Measurements from ENCODE around the gene MED29. TPM values are rescaled to one million over a fixed set of nuclear protein-coding genes. Genes with fewer than 3 reads are reported as not detected.

Gene MED29
- total and polyA plus RNA-seq, 10 of the 15 experiments (the other 5 are each of a cell fraction or from before 2014, with no cell fraction given) = 3.2 to 36.6 (median 22.8) TPM

GRCh38 chr19:39445196-39446111 is 54.3 kb downstream of the MED29 start, which contains the start of gene SUPT5H (continued):
- TF ChIP-seq IRF4 (IDR thresholded peaks at IDR 0.05; ENCODE audit: low read depth, low read length) (0 out of 2 replicates have a peak, but pooled peaks have one; percentile 30), ZBTB4 (CRISPR knock-in tag; IDR thresholded peaks at IDR 0.05) (no peak), TCF3 (IDR thresholded peaks at IDR 0.05; ENCODE audit: borderline replicate concordance, insufficient read depth, low read depth, low read length) (peak; percentile 97), NRF1 (conservative IDR thresholded peaks at IDR 0.05; ENCODE audit: low read depth, low read length) (no peak), RBBP5 (conservative IDR thresholded peaks at IDR 0.05) (no peak), TAF1 (IDR thresholded peaks at IDR 0.05; ENCODE audit: borderline replicate concordance, low read depth, low read length) (peak; percentile 79), RELA (IDR thresholded peaks at IDR 0.05; ENCODE audit: borderline replicate concordance, partially characterized antibody) (peak; percentile 17), REST (IDR thresholded peaks at IDR 0.05; ENCODE audit: low read depth, low read length) (no peak), CBX3 (IDR thresholded peaks at IDR 0.05; ENCODE audit: borderline replicate concordance, low read depth) (no peak), PKNOX1 (IDR thresholded peaks at IDR 0.05) (peak; percentile 86), LARP7 (IDR thresholded peaks at IDR 0.05) (peak; percentile 81), ZBED1 (IDR thresholded peaks at IDR 0.05; ENCODE audit: borderline replicate concordance) (no peak; the same call in 1 of the 2 replicates), MLLT1 (IDR thresholded peaks at IDR 0.05) (peak; percentile 80; the same call in 1 of the 2 replicates), CREM (IDR thresholded peaks at IDR 0.05; ENCODE audit: low read depth) (peak; percentile 96), MEF2B (IDR thresholded peaks at IDR 0.05; ENCODE audit: partially characterized antibody, poor library complexity, severe bottlenecking) (no peak), RCOR1 (conservative IDR thresholded peaks at IDR 0.05; ENCODE audit: low read depth, low read length) (peak; percentile 99), MTA3 (IDR thresholded peaks at IDR 0.05; ENCODE audit: borderline replicate concordance, low read length) (no peak), SUPT20H (IDR thresholded peaks at IDR 0.05; ENCODE audit: borderline replicate concordance, control insufficient read depth, low read depth, low read length) (no peak), USF2 (IDR thresholded peaks at IDR 0.05; ENCODE audit: borderline replicate concordance, low read depth, low read length) (no peak; the same call in 1 of the 2 replicates)

Data from GM12878 (cell line).